Measurements from ENCODE around the gene KIF19. TPM values are rescaled to one million over a fixed set of nuclear protein-coding genes. Genes with fewer than 3 reads are reported as not detected.
"Not testable (repeated sequence)": the region's sequence is repeated elsewhere in the genome, so short reads cannot be mapped to it uniquely, and the experiment has no call there.

Gene KIF19
- total RNA-seq, 1 donor from 2014 or later, result 0.30 TPM

DNA sequence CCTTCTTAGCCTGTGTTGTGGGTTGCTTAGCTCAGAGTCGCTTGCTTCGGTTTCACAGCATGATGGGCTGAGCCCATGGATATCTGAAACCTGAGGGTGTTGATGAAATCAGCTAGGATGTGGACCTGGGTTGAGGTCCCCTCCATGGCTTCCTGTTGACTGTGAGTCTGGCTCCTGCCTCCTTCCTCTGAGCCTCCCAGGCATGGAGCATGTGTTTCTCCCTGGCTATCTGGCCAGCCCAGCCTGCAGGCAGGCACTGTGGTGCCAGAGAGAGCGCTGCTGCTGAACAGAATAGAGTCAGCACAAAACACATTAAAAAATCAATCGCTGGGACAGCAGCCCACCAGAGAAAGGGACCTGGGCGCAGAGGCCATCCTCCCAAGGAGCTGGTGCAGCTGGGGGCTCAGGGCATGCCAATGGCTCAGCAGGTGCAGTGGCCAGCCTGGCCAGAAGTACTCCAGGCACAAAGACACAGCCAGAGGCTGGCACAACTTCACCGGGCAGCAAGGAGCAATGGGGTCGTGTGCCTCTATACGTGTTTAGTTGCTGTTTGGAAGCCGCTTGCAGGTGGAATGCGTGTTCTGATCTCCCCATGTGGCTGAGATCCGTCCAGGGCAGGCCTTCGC is 77.6 kb downstream of the KIF19 start:
- intact Hi-C loops (cut with micrococcal nuclease), result no loop called here
- ATAC-seq, result no peak
- DNase-seq, result no peak

- intact Hi-C loops (cut with micrococcal nuclease), result no loop called here
- no peak for ATAC-seq
- no peak for DNase-seq
These were observed 78.2 kb downstream of the KIF19 start for GRCh38 chr17:74404218-74404617.

GRCh38 chr17:74404789-74405188 is 78.8 kb downstream of the KIF19 start:
- intact Hi-C loops (cut with micrococcal nuclease), result no loop called here
- DNase-seq, result no peak
- no peak for ATAC-seq

DNA sequence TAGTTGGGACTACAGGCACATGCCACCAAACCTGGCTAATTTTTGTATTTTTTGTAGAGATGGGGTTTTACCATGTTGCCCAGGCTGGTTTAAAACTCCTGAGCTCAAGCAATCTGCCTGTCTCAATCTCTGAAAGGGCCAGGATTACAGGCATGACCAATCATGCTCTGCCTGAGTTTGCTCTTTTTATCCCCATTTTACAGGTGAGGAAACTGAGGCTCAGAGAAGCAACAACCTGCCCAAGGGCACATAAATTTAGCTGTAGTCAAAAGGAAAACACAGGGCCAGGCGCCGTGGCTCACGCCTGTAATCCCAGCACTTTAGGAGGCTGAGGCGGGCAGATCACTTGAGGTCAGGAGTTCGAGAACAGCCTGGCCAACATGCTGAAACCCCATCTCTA is 79.3 kb downstream of the KIF19 start:
- intact Hi-C loops (cut with micrococcal nuclease); DNase-seq; ATAC-seq: not testable (repeated sequence)

Other genes starting within 250 kb of the KIF19 start
- gene RPL38, start 122.5 kb upstream of the KIF19 start, total RNA-seq, result 724 TPM
- 42.6 TPM for gene TTYH2, start 112.7 kb upstream of the KIF19 start, total RNA-seq
- gene DNAI2, start 52.0 kb upstream of the KIF19 start, total RNA-seq, result not detected
- not detected for gene BTBD17, start 35.6 kb downstream of the KIF19 start, total RNA-seq
- gene GPR142, start 41.3 kb downstream of the KIF19 start, total RNA-seq, result 0.15 TPM
- 34.4 TPM for gene GPRC5C, start 105.9 kb downstream of the KIF19 start, total RNA-seq
- 1.9 TPM for gene CD300A, start 140.4 kb downstream of the KIF19 start, total RNA-seq
- 0.25 TPM for gene CD300LB, start 205.2 kb downstream of the KIF19 start, total RNA-seq
- gene CD300C, start 219.9 kb downstream of the KIF19 start, total RNA-seq, result 0.82 TPM
- gene CD300H, start 241.3 kb downstream of the KIF19 start, total RNA-seq, result not detected

All from left ventricle myocardium superior (tissue), 1 donor.